HG02884 (cell line): ENCODE data around the gene MALSU1.
"Not testable (repeated sequence)": the region's sequence is repeated elsewhere in the genome, so short reads cannot be mapped to it uniquely, and the experiment has no call there.

Experiments used
- ATAC-seq: cut with Tn5 transposase; IDR thresholded peaks from one replicate; pipeline ENCODE4 v1.9.1; 2021; ENCODE audit warnings: mild to moderate bottlenecking, moderate library complexity; ENCODE audit not compliant: unreplicated experiment

MALSU1 gene

DNA sequence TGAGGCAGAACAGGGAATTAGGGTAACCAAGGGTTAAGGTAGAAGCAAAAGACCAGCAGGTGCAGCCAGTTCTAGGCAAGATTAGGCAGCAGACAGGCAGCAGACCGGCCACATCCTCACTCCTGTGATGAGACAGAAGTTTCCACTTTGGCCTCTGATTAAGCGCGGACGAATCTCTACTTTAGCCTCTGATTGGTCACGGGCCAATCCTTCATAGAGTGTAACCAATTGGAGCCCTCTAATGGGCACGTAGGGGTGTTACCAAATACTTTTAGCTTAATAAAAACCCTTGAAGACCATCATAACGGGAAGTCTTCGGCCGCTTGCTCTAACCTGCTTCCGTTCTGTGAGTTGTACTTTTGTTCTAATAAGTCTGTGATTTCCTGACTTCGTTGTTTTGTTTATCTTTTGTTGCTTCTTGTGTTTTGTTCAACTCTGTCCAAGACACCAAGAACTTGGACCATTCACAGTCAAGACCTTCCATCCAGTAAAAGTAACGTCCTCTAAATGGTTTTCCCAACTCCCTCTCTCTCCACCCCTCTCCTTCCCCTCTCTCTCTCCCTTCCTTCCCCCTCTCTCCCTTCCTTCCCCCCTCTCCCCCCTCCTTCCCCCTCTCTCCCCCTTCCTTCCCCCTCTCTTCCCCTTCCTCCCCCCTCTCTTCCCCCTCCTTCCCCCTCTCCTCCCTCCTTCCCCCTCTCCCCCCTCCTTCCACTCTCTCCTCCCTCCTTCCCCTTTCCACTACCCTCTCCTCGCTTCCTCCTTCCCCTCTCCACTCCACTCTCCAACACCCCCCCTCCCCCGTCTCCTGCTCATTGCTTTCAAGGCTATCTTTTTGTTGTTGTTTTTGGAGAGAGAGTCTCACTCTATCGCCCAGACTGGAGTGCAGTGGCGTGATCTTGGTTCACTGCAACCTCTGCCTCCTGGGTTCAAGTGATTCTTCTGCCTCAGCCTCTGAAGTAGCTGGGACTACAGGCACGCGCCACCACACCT is 13.2 kb upstream of the MALSU1 start:
- no peak for ATAC-seq

DNA sequence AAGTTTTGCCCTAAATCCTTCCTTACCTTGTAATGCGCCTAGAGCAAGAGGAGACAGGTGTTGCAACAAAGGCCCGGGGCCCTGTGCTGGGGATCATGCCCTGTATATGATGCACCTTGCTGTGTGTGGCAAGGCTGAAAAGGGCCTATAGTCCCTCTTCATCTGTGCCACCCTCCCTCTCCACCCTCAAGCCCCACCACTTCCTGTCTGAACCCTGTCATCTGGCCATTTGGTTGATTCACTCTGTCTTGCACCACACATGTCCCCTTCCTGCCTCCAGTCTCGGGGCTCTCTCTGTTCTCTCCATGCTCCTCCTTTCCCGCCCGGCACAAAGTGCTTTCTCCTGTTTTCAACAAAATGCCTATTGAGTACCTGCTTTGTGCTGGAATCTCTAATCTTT is 11.5 kb upstream of the MALSU1 start:
- ATAC-seq, result no peak

DNA sequence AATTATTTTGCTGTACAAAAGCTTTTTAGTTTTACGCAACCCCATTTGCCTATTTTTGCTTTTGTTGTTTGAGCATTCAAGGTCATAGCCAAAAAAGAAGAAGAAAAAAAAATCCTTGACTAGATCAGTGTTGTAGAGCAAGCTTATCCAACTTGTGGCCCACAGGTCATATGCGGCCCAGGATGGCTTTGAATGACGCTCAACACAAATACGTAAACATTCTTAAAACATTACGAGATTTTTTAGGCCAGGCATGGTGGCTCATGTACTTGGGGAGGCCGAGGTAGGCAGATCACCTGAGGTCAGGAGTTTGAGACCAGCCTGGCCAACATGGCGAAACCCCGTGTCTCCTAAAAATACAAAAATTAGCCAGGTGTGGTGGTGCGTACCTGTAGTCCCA is 8.1 kb upstream of the MALSU1 start:
- no peak for ATAC-seq

DNA sequence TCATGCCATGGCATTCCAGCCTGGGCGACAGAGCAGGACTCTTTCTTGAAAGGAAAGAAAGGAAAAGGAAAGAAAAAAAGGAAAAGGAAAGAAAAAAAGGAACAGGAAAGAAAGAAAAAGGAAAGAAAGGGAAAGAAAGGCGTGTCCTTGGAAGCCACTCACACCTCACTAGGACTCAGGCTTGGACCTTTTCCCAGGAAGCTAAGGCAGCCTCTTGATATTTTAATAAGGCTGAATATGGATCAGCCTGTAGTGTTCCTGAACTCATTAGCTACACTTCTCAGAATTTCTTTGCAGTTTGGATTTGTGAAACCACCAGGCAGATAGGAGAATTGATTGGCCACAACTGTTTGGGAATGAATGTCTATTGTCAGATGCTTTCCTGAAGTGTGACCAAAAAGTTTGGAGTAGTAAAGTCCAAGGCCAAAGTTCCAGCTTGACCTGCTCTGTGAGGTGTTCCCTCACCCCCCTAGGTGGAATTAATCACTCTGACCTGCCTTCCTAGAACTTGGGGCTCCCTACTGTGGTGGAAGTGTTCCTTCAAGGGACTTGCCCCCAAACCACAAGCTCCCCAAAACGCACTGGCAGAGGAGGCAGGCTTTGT is 7.1 kb upstream of the MALSU1 start:
- no peak for ATAC-seq

DNA sequence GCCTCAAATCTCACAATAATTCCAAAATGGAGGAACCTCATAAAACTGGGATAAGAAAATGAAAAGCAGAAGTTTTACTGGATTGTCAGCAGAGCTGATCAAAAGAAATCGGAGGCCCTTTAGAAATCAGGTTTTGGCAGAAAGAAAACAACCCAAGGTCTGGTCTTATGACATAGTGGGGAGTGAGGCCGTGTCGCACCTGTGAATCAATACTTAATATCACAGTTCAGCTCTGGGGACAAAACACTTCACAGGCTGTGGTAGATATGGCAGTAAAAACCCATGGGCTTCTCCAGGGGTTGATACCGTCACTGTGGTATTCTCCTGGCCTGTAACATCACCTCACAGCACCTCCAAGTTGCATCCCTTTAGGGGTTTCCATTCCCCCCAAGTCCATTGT is 6.5 kb upstream of the MALSU1 start:
- ATAC-seq, result no peak

DNA sequence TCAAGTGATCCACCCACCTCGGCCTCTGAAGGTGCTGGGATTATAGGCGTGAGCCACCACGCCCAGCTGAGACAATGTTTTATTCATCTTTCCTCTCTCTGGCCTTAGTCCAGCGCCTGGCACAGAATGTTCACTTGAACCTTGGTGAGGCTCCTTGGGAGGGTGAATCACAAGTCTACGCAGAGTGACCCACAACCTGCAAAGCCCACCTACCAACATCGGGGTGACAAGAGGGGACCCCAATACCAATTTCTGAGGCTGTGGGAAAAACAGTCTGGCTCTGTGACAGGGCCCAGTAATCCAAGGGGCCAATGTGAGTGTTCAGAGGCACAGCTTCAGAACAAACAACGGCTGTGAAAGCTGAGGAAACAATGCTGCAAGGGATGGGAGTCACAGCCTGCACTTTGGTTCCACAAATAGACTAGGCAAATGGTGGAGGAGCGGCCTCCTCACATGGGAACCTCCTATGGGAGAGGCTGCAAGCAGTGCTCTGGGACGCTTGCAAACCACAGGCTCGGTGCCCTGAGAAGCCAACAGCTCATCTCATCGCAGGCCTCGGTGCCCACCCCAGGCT is 5.6 kb upstream of the MALSU1 start:
- ATAC-seq, result no peak

DNA sequence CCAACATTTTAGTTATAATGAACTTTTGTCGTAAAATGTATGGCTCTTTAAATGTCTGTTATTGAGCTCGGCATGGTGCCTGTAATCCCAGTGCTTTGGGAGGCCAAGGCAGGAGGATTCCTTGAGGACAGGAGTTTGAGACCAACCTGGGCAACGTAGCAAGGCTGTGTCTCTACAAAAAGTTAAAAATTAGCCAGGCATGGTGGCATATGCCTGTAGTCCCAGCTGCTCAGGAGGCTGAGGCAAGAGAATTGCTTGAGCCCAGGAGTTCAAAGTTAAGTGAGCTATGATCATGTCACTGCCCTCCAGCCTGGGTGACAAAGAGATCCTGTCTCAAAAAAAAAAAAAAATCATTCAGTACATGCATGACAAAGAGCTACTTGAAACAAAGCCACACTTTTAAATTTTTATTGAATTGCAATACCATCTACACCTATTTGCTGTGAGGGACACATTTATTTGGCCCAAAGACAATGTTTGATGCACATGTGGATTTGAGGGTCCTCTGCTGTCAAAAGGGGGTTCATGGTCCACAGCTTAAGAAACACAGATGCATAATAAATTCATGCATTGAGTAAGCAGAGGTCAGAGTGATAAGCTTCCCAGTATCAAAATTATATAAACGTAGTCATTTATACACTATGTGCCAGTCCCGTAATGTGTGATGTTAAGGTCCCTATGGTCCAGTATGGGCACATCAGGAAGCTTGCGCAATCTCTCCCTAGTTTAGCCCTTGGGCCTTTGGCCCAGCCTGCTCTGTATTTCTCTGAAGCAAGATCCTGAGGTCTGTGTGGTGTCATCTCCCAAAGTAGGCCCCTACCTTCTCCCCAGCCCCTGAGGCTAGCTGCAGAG is 4.4 kb upstream of the MALSU1 start:
- ATAC-seq, result no peak

DNA sequence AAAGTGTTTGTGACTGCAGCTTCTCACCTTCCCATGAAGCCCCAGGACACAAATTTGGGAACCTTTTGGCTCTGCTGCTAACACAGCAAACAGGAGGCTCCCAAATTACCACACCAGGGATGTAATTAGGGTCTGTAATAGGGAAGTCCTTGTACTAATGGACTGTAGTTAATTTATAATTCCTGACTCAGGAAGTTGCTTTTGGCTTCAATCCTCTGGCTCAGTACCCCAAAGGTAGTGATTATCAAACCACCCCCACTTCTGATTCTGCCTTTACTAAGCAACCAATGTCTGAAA is 3.8 kb upstream of the MALSU1 start:
- ATAC-seq, result no peak

DNA sequence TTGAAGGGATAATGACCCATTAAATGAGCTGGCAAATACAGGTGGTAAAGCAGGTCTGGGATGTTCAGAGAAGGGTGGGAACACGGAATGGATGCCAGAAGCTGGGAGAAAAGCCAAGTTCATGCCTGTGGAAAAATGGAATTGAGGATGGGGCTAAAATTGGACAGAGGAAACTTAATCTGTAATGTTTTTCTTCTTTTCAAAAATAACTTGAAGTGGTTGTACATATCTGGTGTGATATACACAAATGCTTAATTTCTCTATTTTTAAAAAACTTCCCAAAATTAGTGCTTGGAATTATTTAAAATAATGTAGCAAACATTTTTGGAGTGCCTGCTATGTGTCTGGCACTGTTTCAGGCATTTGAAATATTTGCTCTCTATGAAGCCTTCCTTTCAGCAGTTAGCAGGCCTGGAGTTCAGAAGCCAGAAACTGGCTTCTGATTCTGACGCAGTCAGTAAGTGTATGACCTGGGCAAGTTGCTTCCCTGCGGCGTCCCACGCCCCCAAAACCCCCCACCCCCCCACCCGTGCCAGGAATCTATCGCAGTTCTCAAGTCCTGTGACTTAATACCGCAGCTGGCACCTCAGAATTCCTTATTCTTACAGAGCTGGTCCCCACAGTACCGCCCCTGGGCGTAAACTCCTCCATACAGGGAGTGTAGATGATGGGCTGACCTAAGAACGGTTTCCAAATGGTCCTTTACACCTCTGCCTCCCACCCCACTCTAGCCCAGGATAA is 828 bp upstream of the MALSU1 start:
- ATAC-seq, result no peak

DNA sequence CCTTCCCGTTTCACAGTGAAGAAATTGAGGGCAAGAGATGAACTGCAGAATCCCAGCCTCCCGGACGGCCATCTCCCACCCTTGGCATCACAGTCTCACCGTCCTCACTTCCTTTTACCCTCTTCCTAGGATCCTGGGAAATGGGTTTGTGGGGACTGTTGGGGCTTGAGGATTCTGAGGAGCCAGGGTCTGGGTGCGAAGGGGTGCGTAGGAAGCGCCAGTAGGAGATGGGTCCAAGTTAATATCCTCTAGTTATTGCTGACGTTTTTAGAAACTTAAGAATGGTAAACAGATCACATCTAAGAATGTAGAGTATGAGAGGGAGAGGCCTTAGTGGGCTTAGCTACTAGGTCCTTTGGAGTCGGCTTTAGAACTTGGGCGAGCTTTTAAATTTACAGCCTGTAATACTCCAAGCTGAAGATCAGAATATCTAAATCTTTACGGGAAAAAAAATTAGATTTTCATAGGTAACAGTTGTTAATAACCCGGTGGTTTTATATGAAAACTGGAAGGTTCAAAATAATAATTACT is 696 bp downstream of the MALSU1 start:
- ATAC-seq, result peak; percentile 3

DNA sequence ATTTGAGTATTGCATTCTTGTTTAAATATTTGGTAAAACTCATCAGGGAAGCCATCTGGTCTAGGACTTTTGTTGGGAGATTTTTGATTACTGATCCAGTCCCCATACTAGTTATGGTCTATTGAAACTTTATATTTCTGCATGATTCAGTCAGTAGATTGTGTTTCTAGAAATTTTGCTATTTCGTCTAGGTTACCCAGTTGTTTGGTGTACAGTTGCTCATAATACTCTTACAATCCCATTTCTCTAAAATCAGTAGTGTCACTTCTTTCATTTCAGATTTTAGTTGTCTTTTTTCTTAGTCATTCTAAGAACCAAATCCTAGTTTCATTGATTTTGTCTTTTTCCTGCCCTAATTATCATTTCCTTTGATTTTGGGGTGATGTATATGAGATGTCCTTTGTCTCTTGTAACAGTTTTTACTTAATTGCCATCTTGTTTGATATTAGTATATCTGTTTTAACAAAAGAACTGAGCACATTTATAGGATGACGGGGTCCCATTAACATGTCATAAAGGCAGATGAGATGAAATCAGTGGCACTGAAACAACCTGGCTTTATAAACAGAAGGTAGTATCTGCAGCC is 7.9 kb downstream of the MALSU1 start:
- ATAC-seq, result no peak

DNA sequence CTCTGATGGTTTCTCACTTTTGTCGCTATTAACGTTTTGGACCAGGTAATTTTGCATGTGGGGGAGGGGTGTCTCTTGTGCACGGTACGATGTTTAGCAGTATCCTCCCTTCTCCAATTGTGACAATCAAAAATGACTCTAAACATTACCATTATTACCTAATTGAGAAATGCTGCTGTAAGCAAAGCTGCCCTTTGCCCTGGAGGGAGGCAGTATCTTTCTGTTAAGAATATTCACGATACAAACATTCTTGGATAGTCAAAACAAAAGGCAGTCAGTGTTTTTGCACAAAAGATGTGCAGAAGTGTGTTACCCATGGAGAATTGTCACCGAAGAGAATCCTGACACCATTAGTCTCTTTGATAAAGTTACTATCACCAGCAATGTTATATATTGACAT is 9.6 kb downstream of the MALSU1 start:
- ATAC-seq, result no peak

DNA sequence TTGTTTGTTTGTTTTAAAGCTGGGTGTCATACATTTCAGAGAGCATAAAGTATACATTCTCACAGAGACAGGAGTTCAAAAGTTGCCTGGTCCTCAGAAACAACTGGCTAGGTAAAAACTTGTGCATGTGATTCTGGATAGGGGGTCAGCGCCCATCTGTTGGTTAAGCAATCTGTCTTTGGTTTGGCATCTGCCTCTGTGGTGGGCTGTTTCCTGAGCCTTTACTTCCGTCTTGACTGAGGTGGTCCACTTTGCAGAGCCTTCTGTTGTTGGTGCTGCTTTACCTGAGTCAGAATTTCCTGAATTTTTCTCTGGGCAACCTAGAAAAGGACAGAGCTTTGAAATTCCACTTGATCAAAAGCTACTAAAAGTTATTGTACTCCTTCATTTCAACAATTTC is 13.0 kb downstream of the MALSU1 start:
- not testable (repeated sequence) for ATAC-seq

DNA sequence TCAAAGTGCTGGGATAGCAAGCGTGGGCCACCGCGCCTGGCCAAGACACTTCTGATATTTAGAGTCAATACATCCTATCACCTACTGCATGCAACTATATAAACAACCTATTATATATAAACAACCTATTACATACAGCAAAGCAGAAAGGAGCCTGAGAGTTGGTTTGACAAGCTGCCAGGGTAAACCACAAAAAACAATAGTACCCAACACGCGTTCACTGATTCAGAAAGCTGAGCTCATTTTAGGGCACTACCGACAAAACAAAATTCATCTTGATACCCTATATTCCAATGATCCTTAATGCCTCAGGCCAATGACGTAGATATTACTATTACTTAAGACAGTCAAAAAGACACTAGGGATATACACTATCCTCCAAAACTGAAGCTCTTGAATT is 16.2 kb downstream of the MALSU1 start:
- no peak for ATAC-seq

DNA sequence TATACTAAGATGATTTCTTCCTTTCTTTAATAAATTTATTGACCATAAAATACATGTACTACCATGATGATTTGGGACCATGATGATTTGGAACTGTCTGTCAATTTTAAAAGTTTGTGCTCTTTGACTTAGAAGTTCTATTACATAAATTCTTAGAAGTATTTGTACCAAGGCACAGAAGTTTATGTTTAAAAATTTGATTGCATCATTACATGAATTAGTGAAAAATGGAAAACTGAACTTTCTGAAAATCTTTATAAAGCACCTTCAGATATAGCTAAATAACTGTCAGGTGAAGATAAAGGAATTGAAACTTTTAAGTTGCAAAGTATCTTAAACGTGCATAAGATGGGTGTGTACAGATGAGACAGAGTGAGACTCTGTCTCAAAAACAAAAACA is 32.0 kb downstream of the MALSU1 start:
- ATAC-seq, result no peak

DNA sequence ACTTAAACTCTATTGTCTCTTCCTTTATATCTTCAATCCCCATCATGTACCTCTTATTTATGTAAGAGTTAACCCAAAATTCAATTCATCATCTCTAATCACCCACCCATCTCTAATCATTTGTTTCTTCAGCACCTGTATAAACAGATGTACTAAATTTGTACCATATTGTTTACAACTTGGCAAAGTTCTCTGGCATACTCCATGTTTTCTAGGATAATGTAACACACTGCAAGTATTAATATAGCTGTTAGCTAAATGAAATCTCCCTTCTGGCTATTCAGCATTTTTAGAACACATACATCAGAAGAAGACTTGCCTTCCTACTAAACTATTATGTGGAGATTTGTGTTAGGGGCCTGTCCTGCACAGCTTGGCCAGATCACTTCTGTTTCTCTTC is 33.1 kb downstream of the MALSU1 start:
- no peak for ATAC-seq

DNA sequence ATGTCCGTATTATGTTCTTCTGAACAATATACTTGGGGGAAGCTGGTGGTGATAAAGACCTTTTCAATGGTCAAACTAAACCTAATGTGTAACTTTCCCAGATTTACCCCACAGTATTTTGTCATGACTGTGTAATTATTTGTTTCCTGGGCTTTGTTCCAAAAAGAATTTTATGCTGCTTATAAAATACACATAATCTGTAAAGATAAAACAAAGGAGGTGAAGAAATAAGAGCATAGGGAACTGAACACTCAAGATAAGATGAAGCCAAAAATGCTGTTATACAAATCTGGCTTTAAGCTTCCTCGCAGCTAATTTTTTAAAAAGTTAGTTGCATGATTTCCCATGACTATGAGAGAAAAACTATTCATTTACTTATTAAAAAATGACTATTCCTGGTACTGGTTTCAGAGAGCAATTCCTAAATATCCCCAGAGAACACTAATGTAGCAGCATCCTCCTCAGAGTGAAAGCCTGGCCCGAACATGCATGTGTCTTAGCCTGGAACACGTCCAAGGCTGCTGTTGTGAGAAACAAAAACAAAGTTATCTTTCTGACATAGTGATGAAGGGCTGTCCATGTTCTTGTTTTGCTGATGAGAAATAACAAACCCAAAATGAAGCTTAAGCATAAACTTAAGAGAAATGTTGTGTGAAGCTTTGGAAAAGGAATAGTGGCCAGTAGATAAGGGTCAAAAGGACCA is 33.9 kb downstream of the MALSU1 start:
- ATAC-seq, result no peak

DNA sequence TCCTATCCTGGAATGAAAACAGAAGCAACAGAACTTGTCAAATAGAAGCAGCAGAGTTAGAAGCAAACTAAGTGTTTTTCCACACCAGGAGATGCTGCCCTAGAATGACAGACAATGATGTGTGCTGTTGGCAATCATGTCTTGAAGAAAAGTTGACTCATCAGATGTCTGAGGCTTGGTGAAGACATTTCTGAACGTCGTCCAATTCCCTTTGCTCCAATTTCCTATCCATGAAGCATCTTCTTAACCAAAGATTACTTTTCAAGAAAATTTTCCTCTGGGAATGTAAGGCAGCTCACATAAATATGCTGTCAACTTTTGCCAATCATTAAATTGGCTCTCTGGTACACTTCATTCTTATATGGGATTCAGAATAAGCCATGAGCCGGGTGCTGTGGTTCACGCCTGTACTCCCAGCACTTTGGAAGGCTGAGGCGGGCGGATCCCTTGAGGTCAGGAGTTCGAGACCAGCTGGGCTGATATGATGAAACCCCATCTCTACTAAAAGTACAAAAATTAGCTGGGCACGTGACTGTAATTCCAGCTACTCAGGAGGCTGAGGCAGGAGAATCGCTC is 34.6 kb downstream of the MALSU1 start:
- ATAC-seq, result no peak

DNA sequence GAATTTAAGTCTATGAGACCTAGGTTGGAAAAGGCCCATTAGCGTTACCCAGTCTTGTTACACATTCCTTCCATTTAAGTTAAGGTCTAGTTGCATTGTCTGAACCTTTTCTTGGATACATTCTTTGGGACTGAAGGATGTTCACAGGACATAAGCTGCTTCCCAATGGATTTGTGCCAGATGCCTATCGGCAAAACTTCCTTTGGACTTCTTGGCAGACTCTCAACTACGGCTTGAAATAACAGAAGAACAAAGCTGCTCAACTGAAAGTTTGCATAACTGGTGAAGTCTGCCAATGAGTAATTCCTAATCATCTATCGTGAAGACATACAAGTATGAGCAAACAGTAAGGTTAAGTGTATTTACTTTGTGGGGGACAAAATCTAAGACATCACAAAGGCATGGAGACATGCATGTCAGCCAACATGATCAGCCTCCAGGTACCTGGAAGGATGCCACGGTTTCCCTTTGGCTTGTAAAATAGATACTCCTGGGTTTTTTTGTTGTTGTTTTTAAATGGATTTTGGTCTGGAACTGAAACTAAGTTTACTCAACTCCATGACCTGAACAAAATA is 35.4 kb downstream of the MALSU1 start:
- ATAC-seq, result no peak
